GM18951 (cell line): ENCODE results near the gene NCAPH2.

Source experiments
- POLR2A ChIP-seq: IDR thresholded peaks from 4 replicates; pipeline ENCODE4 v1.6.1; 2011; ENCODE audit warnings: mild to moderate bottlenecking; ENCODE audit not compliant: insufficient read length, insufficient read depth; ENCODE audit errors: extremely low read depth
- in situ Hi-C: fragments of 300-500 bp; cut with MboI; formaldehyde crosslinking; loops from one replicate; pipeline ENCODE4 v1.12.0; 2022; ENCODE audit warnings: low sequenced_read_pairs, mixed read lengths, inconsistent platforms; ENCODE audit not compliant: unreplicated experiment

The NCAPH2 gene

GRCh38 chr22:50489363-50490243 is 18.4 kb upstream of the NCAPH2 start:
- no peak for TF ChIP-seq POLR2A
- in situ Hi-C loops: no loop called here

GRCh38 chr22:50490531-50491308 is 17.3 kb upstream of the NCAPH2 start:
- in situ Hi-C loops: no loop called here

GRCh38 chr22:50497093-50497492 is 10.9 kb upstream of the NCAPH2 start:
- in situ Hi-C loops: no loop called here
- no peak for TF ChIP-seq POLR2A

More at GRCh38 chr22:50490531-50491308, 17.3 kb upstream of the NCAPH2 start:
- TF ChIP-seq POLR2A: no peak

- in situ Hi-C loops: no loop called here
- no peak for TF ChIP-seq POLR2A
These were observed 9.6 kb upstream of the NCAPH2 start for GRCh38 chr22:50498322-50498890.

- no peak for TF ChIP-seq POLR2A
- in situ Hi-C loops: loop anchor here (10.0 kb wide), 1 partner anchor 226 kb away; the partner anchor contains the start of gene MAPK11
These were observed 7.6 kb upstream of the NCAPH2 start for GRCh38 chr22:50500452-50500851.

GRCh38 chr22:50502096-50502495 is 5.9 kb upstream of the NCAPH2 start:
- in situ Hi-C loops: loop anchor here (10.0 kb wide), 1 partner anchor 227 kb away; the partner anchor contains the start of gene MAPK11
- TF ChIP-seq POLR2A: no peak

- in situ Hi-C loops: loop anchor here (10.0 kb wide), 1 partner anchor 228 kb away; the partner anchor contains the start of gene MAPK11
- TF ChIP-seq POLR2A: no peak
These were observed 5.2 kb upstream of the NCAPH2 start for GRCh38 chr22:50502628-50503474.

- in situ Hi-C loops: loop anchor here (10.0 kb wide), 1 partner anchor 229 kb away; the partner anchor contains the start of gene MAPK11
- TF ChIP-seq POLR2A: no peak
These were observed 4.4 kb upstream of the NCAPH2 start for GRCh38 chr22:50503475-50504145.

DNA sequence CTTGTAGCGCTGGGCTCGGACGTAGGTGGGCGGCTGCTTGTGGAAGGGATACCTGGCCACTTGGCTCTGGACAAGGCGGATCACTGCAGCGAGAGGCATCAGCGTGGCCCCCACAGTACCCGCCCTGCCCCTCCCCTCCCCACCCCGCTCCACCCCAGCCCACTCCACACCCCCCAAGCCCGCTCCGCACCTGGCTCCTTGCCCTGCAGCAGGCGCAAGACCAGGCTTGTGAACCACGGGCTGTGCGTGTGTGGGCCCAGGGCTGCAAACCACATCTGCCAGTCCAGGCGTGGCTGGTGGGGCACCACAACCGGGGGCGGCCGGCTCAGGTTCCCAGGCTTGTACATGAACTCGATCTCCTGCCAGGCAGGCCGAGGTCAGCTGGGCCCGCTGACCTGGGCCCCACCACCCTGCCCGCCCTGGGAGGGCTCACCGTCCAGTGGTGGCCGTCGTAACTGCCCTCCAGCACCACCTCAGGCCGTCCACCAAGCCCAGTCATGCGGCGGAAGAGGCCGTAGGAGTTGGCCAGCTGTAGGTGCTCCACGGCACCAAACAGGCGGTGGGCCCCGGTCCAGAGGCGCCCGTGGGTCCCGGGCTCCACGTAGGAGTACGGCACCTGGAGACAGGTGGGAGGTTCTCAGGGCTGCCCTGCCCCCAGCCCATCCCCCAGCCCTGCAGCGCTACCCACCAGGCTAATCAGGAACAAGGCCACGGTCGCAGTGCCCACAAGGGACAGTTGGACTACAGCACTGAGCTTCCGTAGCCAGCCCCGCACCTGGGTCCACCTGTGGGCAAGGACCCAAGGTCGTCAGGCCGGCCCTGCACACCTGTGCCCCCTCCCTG is 3.4 kb upstream of the NCAPH2 start:
- no peak for TF ChIP-seq POLR2A
- in situ Hi-C loops: loop anchor here (10.0 kb wide), 1 partner anchor 230 kb away; the partner anchor contains the start of gene MAPK11

GRCh38 chr22:50505276-50505775 is 2.7 kb upstream of the NCAPH2 start:
- in situ Hi-C loops: loop anchor here (10.0 kb wide), 1 partner anchor 231 kb away; the partner anchor contains the start of gene MAPK11
- no peak for TF ChIP-seq POLR2A

- in situ Hi-C loops: loop anchor here (10.0 kb wide), 1 partner anchor 231 kb away; the partner anchor contains the start of gene MAPK11
These were observed 2.0 kb upstream of the NCAPH2 start for GRCh38 chr22:50505776-50506610.

More at GRCh38 chr22:50505776-50506610, 2.0 kb upstream of the NCAPH2 start:
- TF ChIP-seq POLR2A: no peak
